H1 (cell line): ENCODE results near the gene PIGU. TPM values are rescaled to one million over a fixed set of nuclear protein-coding genes. Genes with fewer than 3 reads are reported as not detected.

Experiments used
- CTCF ChIA-PET: fragments of 300-600 bp; sonication (Branson Sonifier 250); formaldehyde crosslinking; loops from one replicate; lab custom pipeline; 2021; ENCODE audit not compliant: partially characterized antibody; lab: Charles Lee
- POLR2A ChIA-PET: fragments of 300-600 bp; sonication (Branson Sonifier 250); formaldehyde crosslinking; loops from one replicate; lab custom pipeline; 2021; ENCODE audit warnings: inconsistent platforms; ENCODE audit not compliant: partially characterized antibody; lab: Charles Lee
- DNase-seq, 2 experiments: peaks; one replicate each; pipeline versions ENCODE4 v3.0.0 to v3.0.0-alpha.2; 2010 to 2022; ENCODE audit warnings: low spot score in 2 of 2, low read depth in 1 of 2, mixed read lengths in 1 of 2
- FAIRE-seq: peaks from 2 replicates; lab custom pipeline; 2011; peaks lifted over from hg19 to GRCh38; lab: Jason Lieb, UNC
- H2AFZ ChIP-seq: 2 replicates; pipeline ENCODE4 v1.8.1; 2012; ENCODE audit warnings: low read length, inconsistent platforms
- H2AK5ac ChIP-seq: 2 replicates; pipeline ENCODE4 v1.6.1; 2013; ENCODE audit warnings: low read depth, low read length
- H2BK120ac ChIP-seq: replicated peaks from 2 replicates; pipeline ENCODE3; 2013; ENCODE audit warnings: low read depth, low read length, inconsistent platforms
- H2BK12ac ChIP-seq: 2 replicates; pipeline ENCODE4 v1.6.1; 2013; ENCODE audit warnings: low read depth, low read length
- H2BK15ac ChIP-seq: 2 replicates; pipeline ENCODE4 v1.6.1; 2013; ENCODE audit warnings: low read length
- H2BK20ac ChIP-seq: 2 replicates; pipeline ENCODE4 v1.6.1; 2013; ENCODE audit warnings: low read length
- H2BK5ac ChIP-seq: 2 replicates; pipeline ENCODE4 v1.6.1; 2013; ENCODE audit warnings: low read depth, low read length
- H3K14ac ChIP-seq: 2 replicates; pipeline ENCODE4 v1.6.1; 2013; ENCODE audit warnings: inconsistent platforms; ENCODE audit not compliant: insufficient read length
- H3K18ac ChIP-seq: 2 replicates; pipeline ENCODE4 v1.6.1; 2013; ENCODE audit warnings: low read length; ENCODE audit errors: extremely low read depth
- H3K23ac ChIP-seq: 2 replicates; pipeline ENCODE4 v1.6.1; 2013; ENCODE audit warnings: inconsistent platforms; ENCODE audit not compliant: insufficient read length
- H3K23me2 ChIP-seq: 2 replicates; pipeline ENCODE4 v1.6.1; 2013; ENCODE audit warnings: low read depth, low read length
- H3K27ac ChIP-seq: 2 replicates; pipeline ENCODE4 v1.6.1; 2011; ENCODE audit warnings: low read depth, low read length, inconsistent platforms
- H3K27me3 ChIP-seq, 4 experiments: replicated peaks in 1 of 4; 1 replicate in 1 of 4; 2 replicates in 3 of 4; pipeline versions ENCODE4 v1.6.1 to v1.8.1; 2011 to 2013; ENCODE audit warnings: low read length in 3 of 4, mild to moderate bottlenecking in 3 of 4, inconsistent platforms in 2 of 4, mixed read lengths in 2 of 4, moderate library complexity in 1 of 4; ENCODE audit not compliant: control insufficient read depth in 3 of 4, insufficient read depth in 3 of 4; ENCODE audit errors: extremely low read depth in 1 of 4
- H3K36me3 ChIP-seq, 4 experiments: 2 replicates each; pipeline versions ENCODE4 v1.6.1 to v1.8.1; 2011 to 2013; ENCODE audit warnings: mild to moderate bottlenecking in 4 of 4, low read length in 3 of 4, moderate library complexity in 2 of 4, control low read depth in 1 of 4, inconsistent platforms in 1 of 4; ENCODE audit not compliant: insufficient read depth in 4 of 4, control insufficient read depth in 2 of 4
- H3K4ac ChIP-seq: replicated peaks from 2 replicates; pipeline ENCODE3; 2013; ENCODE audit warnings: low read length, low read depth, mixed read lengths, inconsistent platforms; ENCODE audit not compliant: insufficient read length
- H3K4me1 ChIP-seq, 4 experiments: replicated peaks in 1 of 4; 1 replicate in 1 of 4; 2 replicates in 3 of 4; pipeline versions ENCODE4 v1.6.1 to v1.8.1; 2011 to 2013; ENCODE audit warnings: low read length in 3 of 4, inconsistent platforms in 2 of 4, mixed read lengths in 1 of 4; ENCODE audit not compliant: insufficient read depth in 4 of 4, control insufficient read depth in 3 of 4
- H3K4me2 ChIP-seq, 2 experiments: 2 replicates each; pipeline versions ENCODE4 v1.6.1 to v1.8.1; 2011 to 2013; ENCODE audit warnings: low read depth in 2 of 2, low read length in 2 of 2, control low read depth in 1 of 2, inconsistent platforms in 1 of 2, mild to moderate bottlenecking in 1 of 2; ENCODE audit not compliant: insufficient read depth in 1 of 2
- H3K4me3 ChIP-seq, 4 experiments: fragments of 200-600, 300-600 bp in 1 of 4; sonication (generic), shearing (Covaris generic), sonication (Bioruptor Twin) in 1 of 4; 2 replicates each; pipeline versions ENCODE4 v1.5.1 to v1.8.1; 2011 to 2016; ENCODE audit warnings: low read length in 4 of 4, low read depth in 3 of 4, control low read depth in 2 of 4, inconsistent platforms in 2 of 4, mild to moderate bottlenecking in 2 of 4, mixed read lengths in 1 of 4, moderate library complexity in 1 of 4; ENCODE audit not compliant: insufficient read depth in 2 of 4; ENCODE audit errors: extremely low read depth in 1 of 4
- H3K56ac ChIP-seq: replicated peaks from 2 replicates; pipeline ENCODE3; 2013; ENCODE audit warnings: low read depth, mild to moderate bottlenecking, mixed read lengths, low read length, inconsistent platforms; ENCODE audit not compliant: insufficient read length
- H3K79me1 ChIP-seq: 2 replicates; pipeline ENCODE4 v1.6.1; 2013; ENCODE audit warnings: low read depth, low read length, control low read depth
- H3K79me2 ChIP-seq, 2 experiments: 2 replicates each; pipeline versions ENCODE4 v1.6.1 to v1.8.1; 2012 to 2013; ENCODE audit warnings: low read length in 2 of 2, mild to moderate bottlenecking in 2 of 2, inconsistent platforms in 1 of 2; ENCODE audit not compliant: insufficient read depth in 2 of 2, control insufficient read depth in 1 of 2
- H3K9ac ChIP-seq, 4 experiments: replicated peaks in 1 of 4; 1 replicate in 1 of 4; 2 replicates in 3 of 4; pipeline versions ENCODE4 v1.6.1 to v1.8.1; 2011 to 2013; ENCODE audit warnings: low read depth in 3 of 4, low read length in 3 of 4, control low read depth in 2 of 4, mild to moderate bottlenecking in 2 of 4, moderate library complexity in 2 of 4, inconsistent platforms in 1 of 4; ENCODE audit errors: extremely low read depth in 1 of 4
- H3K9me3 ChIP-seq, 2 experiments: 2 replicates each; pipeline versions ENCODE4 v1.6.1 to v1.8.1; 2012 to 2013; ENCODE audit warnings: mild to moderate bottlenecking in 2 of 2, moderate library complexity in 2 of 2, control low read depth in 1 of 2, inconsistent platforms in 1 of 2, low read depth in 1 of 2, low read length in 1 of 2, mixed read lengths in 1 of 2; ENCODE audit not compliant: insufficient read depth in 2 of 2
- H4K20me1 ChIP-seq, 2 experiments: replicated peaks in 1 of 2; 2 replicates each; pipeline versions ENCODE3 to v1.8.1; 2011 to 2013; ENCODE audit warnings: inconsistent platforms in 2 of 2, low read length in 2 of 2, mild to moderate bottlenecking in 1 of 2; ENCODE audit not compliant: insufficient read depth in 2 of 2, control insufficient read depth in 1 of 2
- H4K5ac ChIP-seq: 2 replicates; pipeline ENCODE4 v1.6.1; 2013; ENCODE audit warnings: low read length, low read depth, mixed read lengths, inconsistent platforms; ENCODE audit not compliant: insufficient read length
- H4K8ac ChIP-seq: 2 replicates; pipeline ENCODE4 v1.8.0; 2013; ENCODE audit warnings: mild to moderate bottlenecking, moderate library complexity, low read length, inconsistent platforms; ENCODE audit not compliant: insufficient read depth; ENCODE audit errors: extremely low read depth
- H4K91ac ChIP-seq: replicated peaks from 2 replicates; pipeline ENCODE3; 2013; ENCODE audit warnings: low read length, mixed read lengths, inconsistent platforms; ENCODE audit not compliant: insufficient read length
- CREB1 ChIP-seq: IDR thresholded peaks from 2 replicates; pipeline ENCODE4 v1.6.1; 2012; ENCODE audit warnings: inconsistent platforms
- KDM1A ChIP-seq: fragments of 200-600, 300-600 bp; sonication (generic); IDR thresholded peaks from 2 replicates; pipeline ENCODE4 v1.7.1; 2016; ENCODE audit warnings: mild to moderate bottlenecking, low read length, borderline replicate concordance
- NANOG ChIP-seq: IDR thresholded peaks from 2 replicates; pipeline ENCODE4 v1.6.1; 2011; ENCODE audit warnings: low read length, low read depth, mild to moderate bottlenecking, inconsistent platforms; ENCODE audit not compliant: insufficient read depth, poor library complexity, severe bottlenecking
- RNF2 ChIP-seq: fragments of 200-900, 300-1000 bp; sonication (generic); IDR thresholded peaks from 2 replicates; pipeline ENCODE4 v1.7.1; 2016; ENCODE audit warnings: borderline replicate concordance, low read depth, mild to moderate bottlenecking, antibody characterized with exemption, low read length; ENCODE audit not compliant: poor library complexity, severe bottlenecking; ENCODE audit errors: missing control alignments
- SUZ12 ChIP-seq: fragments of 200-600 bp; sonication (generic); IDR thresholded peaks from 2 replicates; pipeline ENCODE4 v1.6.1; 2012; ENCODE audit warnings: mild to moderate bottlenecking, inconsistent platforms, low read length, moderate library complexity, mixed read lengths
- TAF7 ChIP-seq: optimal IDR thresholded peaks from 2 replicates; pipeline ENCODE3; 2011; ENCODE audit warnings: low read depth, mild to moderate bottlenecking, inconsistent platforms, low read length, moderate library complexity, borderline replicate concordance
- WGBS, 2 experiments: shearing (Covaris generic) in 1 of 2; methylation state at CpG; one replicate each; pipeline versions ENCODE4 v1.1.6 to v1.1.7; 2013 to 2015; ENCODE audit warnings: low lambda C conversion rate in 2 of 2, mixed read lengths in 2 of 2, inconsistent platforms in 1 of 2, low coverage in 1 of 2, missing lambda C conversion rate in 1 of 2; ENCODE audit not compliant: insufficient replicate concordance in 2 of 2, insufficient coverage in 1 of 2, insufficient read length in 1 of 2; ENCODE audit errors: extremely low coverage in 1 of 2, missing lambda C conversion rate in 1 of 2; 5-methylcytosine and 5-hydroxymethylcytosine counted together
- polyA plus RNA-seq, 7 experiments: library from polyadenylated mRNA; depleted of rRNA in 3 of 7; stranded (reverse) in 5 of 7; unstranded in 2 of 7; fragments of >200 nt in 5 of 7; fragments of 200-250 nt in 2 of 7; gene quantifications; 1 replicate in 5 of 7; 2 replicates in 1 of 7; 4 replicates in 1 of 7; pipeline versions ENCODE4 v1.2.1 to v1.2.3, GENCODE V29; 2011 to 2013; ENCODE audit warnings: missing spikeins in 2 of 7, mixed read lengths in 2 of 7
- total RNA-seq: library from RNA; stranded (reverse); fragmentation: NEBNext Ultra II Directional; extraction: Animal tissue kit (Norgen Biotek cat#: 25700); gene quantifications from 2 replicates; pipeline ENCODE4 v1.2.1, GENCODE V29; 2021
- TF ChIP-seq, protein P1 (sequence below), 3 experiments: IDR thresholded peaks; 1 replicate in 2 of 3; 2 replicates in 1 of 3; pipeline versions ENCODE4 v1.5.1 to v1.6.1; 2011; ENCODE audit warnings: low read length in 3 of 3, mild to moderate bottlenecking in 3 of 3, inconsistent platforms in 2 of 3, low read depth in 1 of 3, moderate library complexity in 1 of 3; ENCODE audit not compliant: insufficient read depth in 1 of 3; ENCODE audit errors: control extremely low read depth in 1 of 3
- TF ChIP-seq, protein P2 (sequence below): IDR thresholded peaks from 2 replicates; pipeline ENCODE4 v1.6.1; 2011; ENCODE audit warnings: low read length, improper control_type of control experiment

PIGU gene
- total and polyA plus RNA-seq, 2 of the 8 experiments (the other 6 are each of a cell fraction or from before 2014, with no cell fraction given), result 28.3 to 117 TPM

DNA sequence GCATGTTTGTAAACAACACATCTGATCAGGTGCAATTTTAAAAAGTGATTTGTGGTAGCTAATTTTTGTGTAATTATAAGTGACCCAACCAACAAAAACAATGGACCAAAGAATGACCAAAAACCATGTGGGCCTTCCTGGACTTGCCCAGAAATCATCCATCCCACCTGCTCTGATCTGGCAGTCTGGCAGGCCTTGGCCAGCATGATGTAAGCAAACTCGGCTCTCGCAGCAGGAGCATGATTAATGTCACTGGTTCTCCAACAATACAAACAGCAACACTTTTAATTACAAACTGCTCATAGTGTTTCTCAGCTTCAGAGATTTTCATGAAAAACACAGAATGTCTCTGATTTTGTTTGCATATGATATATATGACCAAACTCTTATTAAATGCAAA is 43.4 kb upstream of the PIGU start:
- Histone ChIP-seq H4K91ac (no peak overlapping the region), H3K4me2 (no peak overlapping the region), H3K9ac (no peak overlapping the region), H3K14ac (no peak overlapping the region), H2BK5ac (no peak overlapping the region), H4K5ac (no peak overlapping the region), H2BK12ac (no peak overlapping the region), H3K9me3 (no peaks in the 10 kb centered on the region), H3K79me2 (no peaks in the 10 kb centered on the region), H3K56ac (no peak overlapping the region), H2BK15ac (no peak overlapping the region), H2AK5ac (no peak overlapping the region), H3K23me2 (no peaks in the 10 kb centered on the region), H4K8ac (peak overlapping the region; percentile 46; the same call in 1 of the 2 replicates), H3K4ac (no peak overlapping the region), H2BK120ac (peak overlapping the region; percentile 18), H3K4me3 (no peak overlapping the region), H3K4me1 (no peaks in the 10 kb centered on the region), H3K23ac (no peak overlapping the region), H3K18ac (no peak overlapping the region), H2AFZ (no peak overlapping the region), H3K79me1 (no peaks in the 10 kb centered on the region), H3K36me3 (peaks cover 0 to 3% (median 0%) of the 10 kb centered on the region in 4 experiments; a peak in 2 of 8 replicates), H2BK20ac (no peak overlapping the region), H3K27me3 (no peaks in the 10 kb centered on the region), H3K27ac (no peak overlapping the region), H4K20me1 (no peaks in the 10 kb centered on the region)
- no peak for TF ChIP-seq KDM1A
- no peak for TF ChIP-seq SUZ12
- no peak for TF ChIP-seq RNF2
- TF ChIP-seq NANOG, result no peak
- TF ChIP-seq, protein P1, sequence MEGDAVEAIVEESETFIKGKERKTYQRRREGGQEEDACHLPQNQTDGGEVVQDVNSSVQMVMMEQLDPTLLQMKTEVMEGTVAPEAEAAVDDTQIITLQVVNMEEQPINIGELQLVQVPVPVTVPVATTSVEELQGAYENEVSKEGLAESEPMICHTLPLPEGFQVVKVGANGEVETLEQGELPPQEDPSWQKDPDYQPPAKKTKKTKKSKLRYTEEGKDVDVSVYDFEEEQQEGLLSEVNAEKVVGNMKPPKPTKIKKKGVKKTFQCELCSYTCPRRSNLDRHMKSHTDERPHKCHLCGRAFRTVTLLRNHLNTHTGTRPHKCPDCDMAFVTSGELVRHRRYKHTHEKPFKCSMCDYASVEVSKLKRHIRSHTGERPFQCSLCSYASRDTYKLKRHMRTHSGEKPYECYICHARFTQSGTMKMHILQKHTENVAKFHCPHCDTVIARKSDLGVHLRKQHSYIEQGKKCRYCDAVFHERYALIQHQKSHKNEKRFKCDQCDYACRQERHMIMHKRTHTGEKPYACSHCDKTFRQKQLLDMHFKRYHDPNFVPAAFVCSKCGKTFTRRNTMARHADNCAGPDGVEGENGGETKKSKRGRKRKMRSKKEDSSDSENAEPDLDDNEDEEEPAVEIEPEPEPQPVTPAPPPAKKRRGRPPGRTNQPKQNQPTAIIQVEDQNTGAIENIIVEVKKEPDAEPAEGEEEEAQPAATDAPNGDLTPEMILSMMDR (IDR thresholded peaks at IDR 0.05; ENCODE audit: control extremely low read depth in 1 of 3, insufficient read depth in 1 of 3, low read depth in 1 of 3, low read length in 3 of 3), result no peak
- TF ChIP-seq, protein P2, sequence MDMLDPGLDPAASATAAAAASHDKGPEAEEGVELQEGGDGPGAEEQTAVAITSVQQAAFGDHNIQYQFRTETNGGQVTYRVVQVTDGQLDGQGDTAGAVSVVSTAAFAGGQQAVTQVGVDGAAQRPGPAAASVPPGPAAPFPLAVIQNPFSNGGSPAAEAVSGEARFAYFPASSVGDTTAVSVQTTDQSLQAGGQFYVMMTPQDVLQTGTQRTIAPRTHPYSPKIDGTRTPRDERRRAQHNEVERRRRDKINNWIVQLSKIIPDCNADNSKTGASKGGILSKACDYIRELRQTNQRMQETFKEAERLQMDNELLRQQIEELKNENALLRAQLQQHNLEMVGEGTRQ, result no peak
- TF ChIP-seq TAF7, result no peak
- TF ChIP-seq CREB1, result no peak
- no peak for DNase-seq
- CTCF ChIA-PET, result interaction anchor here (1.3 kb wide), 2 partner anchors 19 to 50 kb away, joined by 3 read pairs; no protein-coding TSS in a partner anchor
- no peak for FAIRE-seq
- WGBS, 2 experiments, result 96% methylated on average over 2 of the region's 2 CpGs; no CpG with 5 or more reads in 1 of the 2 experiments
- POLR2A ChIA-PET, result no interaction called here
